Retina (tissue), 1 donor: ENCODE results near the gene MEIG1.
"Not testable (repeated sequence)": the region's sequence is repeated elsewhere in the genome, so short reads cannot be mapped to it uniquely, and the experiment has no call there.

ENCODE experiments used
- DNase-seq: peaks from one replicate; pipeline ENCODE4 v3.0.0-alpha.2; 2016

The MEIG1 gene

GRCh38 chr10:14959221-14960057, at the start of gene MEIG1:
MEIG1 (plus strand) TSS chr10:14959388; CDS start chr10:14966469, 7,081 bp downstream.
- DNase-seq, result peak; percentile 100

- DNase-seq, result no peak
Measured at GRCh38 chr10:14910953-14911352, 48.2 kb upstream of the MEIG1 start.

- DNase-seq, result no peak
Measured at GRCh38 chr10:14911801-14912200, 47.4 kb upstream of the MEIG1 start.

GRCh38 chr10:14916600-14916999, 42.6 kb upstream of the MEIG1 start:
- DNase-seq, result no peak

GRCh38 chr10:14917827-14918226, 41.4 kb upstream of the MEIG1 start:
- DNase-seq, result no peak

GRCh38 chr10:14918964-14919363, 40.2 kb upstream of the MEIG1 start:
- no peak for DNase-seq

GRCh38 chr10:14924013-14924412, 35.2 kb upstream of the MEIG1 start:
- no peak for DNase-seq

GRCh38 chr10:14925268-14925667, 33.9 kb upstream of the MEIG1 start:
- DNase-seq, result no peak

GRCh38 chr10:14926061-14926470, 33.1 kb upstream of the MEIG1 start:
- no peak for DNase-seq

GRCh38 chr10:14926722-14927416, 32.3 kb upstream of the MEIG1 start:
- no peak for DNase-seq

GRCh38 chr10:14930610-14931009, 28.6 kb upstream of the MEIG1 start:
- DNase-seq, result no peak

GRCh38 chr10:14936584-14936983, 22.6 kb upstream of the MEIG1 start:
- no peak for DNase-seq

GRCh38 chr10:14938971-14939370, 20.2 kb upstream of the MEIG1 start:
- not testable (repeated sequence) for DNase-seq

GRCh38 chr10:14942147-14942949, 16.8 kb upstream of the MEIG1 start:
- DNase-seq, result not testable (repeated sequence)

GRCh38 chr10:14942950-14943338, 16.2 kb upstream of the MEIG1 start:
- DNase-seq, result not testable (repeated sequence)

- DNase-seq, result no peak
Measured at GRCh38 chr10:14945108-14945507, 14.1 kb upstream of the MEIG1 start.

GRCh38 chr10:14947268-14947667, 11.9 kb upstream of the MEIG1 start:
- DNase-seq, result no peak

GRCh38 chr10:14949291-14949690, 9.9 kb upstream of the MEIG1 start:
- no peak for DNase-seq

GRCh38 chr10:14952851-14953423, 6.3 kb upstream of the MEIG1 start:
- peak; percentile 11 for DNase-seq

- DNase-seq, result no peak
Measured at GRCh38 chr10:14953424-14954000, 5.7 kb upstream of the MEIG1 start.

GRCh38 chr10:14954001-14954770, 5.0 kb upstream of the MEIG1 start, which contains the start of gene DCLRE1C:
DCLRE1C (minus strand) TSS chr10:14954096; CDS start chr10:14954010, 86 bp downstream.
- peak; percentile 97 for DNase-seq

GRCh38 chr10:14954934-14955333, 4.3 kb upstream of the MEIG1 start:
- DNase-seq, result no peak
